DND-41 (cell line): ENCODE data around the gene MBOAT1.

ENCODE experiments used
- EZH2 ChIP-seq: IDR thresholded peaks from 3 replicates; pipeline ENCODE4 v1.6.1; 2012; ENCODE audit warnings: borderline replicate concordance, low read depth, mild to moderate bottlenecking, moderate library complexity, low read length, inconsistent platforms; ENCODE audit not compliant: severe bottlenecking
- TF ChIP-seq, protein P1 (sequence below): IDR thresholded peaks from 2 replicates; pipeline ENCODE4 v1.5.1; 2012; ENCODE audit warnings: borderline replicate concordance, low read length, moderate library complexity, mild to moderate bottlenecking; ENCODE audit not compliant: poor library complexity, severe bottlenecking; ENCODE audit errors: extremely low read depth

GRCh38 chr6:20134613-20135012 lies 77.7 kb downstream of the MBOAT1 start:
- TF ChIP-seq, protein P1, sequence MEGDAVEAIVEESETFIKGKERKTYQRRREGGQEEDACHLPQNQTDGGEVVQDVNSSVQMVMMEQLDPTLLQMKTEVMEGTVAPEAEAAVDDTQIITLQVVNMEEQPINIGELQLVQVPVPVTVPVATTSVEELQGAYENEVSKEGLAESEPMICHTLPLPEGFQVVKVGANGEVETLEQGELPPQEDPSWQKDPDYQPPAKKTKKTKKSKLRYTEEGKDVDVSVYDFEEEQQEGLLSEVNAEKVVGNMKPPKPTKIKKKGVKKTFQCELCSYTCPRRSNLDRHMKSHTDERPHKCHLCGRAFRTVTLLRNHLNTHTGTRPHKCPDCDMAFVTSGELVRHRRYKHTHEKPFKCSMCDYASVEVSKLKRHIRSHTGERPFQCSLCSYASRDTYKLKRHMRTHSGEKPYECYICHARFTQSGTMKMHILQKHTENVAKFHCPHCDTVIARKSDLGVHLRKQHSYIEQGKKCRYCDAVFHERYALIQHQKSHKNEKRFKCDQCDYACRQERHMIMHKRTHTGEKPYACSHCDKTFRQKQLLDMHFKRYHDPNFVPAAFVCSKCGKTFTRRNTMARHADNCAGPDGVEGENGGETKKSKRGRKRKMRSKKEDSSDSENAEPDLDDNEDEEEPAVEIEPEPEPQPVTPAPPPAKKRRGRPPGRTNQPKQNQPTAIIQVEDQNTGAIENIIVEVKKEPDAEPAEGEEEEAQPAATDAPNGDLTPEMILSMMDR, result no peak
- TF ChIP-seq EZH2, result no peak
